ENCODE data around the gene MARCHF9. TPM values are rescaled to one million over a fixed set of nuclear protein-coding genes. Genes with fewer than 3 reads are reported as not detected.
A peak's percentile ranks its signal among the peaks of the same experiment; 100 is the strongest.

Gene MARCHF9
- polyA plus RNA-seq, 2 donors, result 8.0 to 10.9 TPM

DNA sequence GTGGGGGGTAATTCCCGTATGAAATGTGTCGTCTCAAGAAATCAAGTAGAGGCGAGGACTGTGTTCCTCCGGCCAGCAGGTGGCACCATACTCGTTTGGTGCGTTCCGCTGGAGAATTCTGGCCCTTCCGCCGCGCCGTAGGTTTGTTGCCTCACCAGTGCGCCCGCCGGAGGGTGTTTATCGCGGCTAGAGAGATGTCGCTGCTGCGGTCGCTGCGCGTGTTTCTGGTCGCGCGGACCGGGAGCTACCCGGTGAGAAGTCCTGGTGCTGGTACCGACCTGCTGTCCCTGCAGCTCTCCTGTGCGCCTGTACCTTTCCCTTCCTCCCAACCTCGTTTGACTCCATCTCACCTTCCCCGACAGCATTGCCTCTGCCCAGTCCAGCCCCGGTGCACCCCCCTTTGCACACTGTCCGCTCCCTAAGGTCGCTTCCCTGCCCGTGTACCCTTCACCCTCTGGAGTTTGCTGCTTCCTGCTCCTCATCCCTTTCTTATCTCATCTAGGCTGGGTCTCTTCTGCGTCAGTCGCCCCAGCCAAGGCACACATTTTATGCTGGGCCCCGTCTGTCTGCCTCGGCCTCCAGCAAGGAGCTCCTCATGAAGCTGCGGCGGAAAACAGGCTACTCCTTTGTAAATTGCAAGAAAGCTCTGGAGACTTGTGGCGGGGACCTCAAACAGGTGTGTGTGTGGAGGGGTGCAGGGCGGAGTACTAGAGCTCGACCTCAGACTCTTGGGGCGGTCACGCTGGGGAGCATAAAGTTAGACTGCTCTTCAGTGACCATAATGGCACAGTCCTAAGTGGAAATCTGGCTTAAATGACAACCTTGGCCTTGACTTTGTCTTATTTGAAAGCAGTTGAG is 27.9 kb downstream of the MARCHF9 start, which contains the start of gene TSFM:
Gene TSFM, plus strand, starts transcription at position 180 of the 858 bp plus-strand sequence. Its CDS starts 15 bp downstream, at position 195.
- H3K9me3 ChIP-seq (ENCODE audit: control insufficient read depth in 2 of 2, insufficient read depth in 1 of 2, low read depth in 1 of 2, low read length in 1 of 2), result no peaks in the 10 kb centered on the region
- H3K27me3 ChIP-seq (ENCODE audit: control insufficient read depth in 1 of 2, insufficient read depth in 2 of 2, low read length in 2 of 2), result no peaks in the 10 kb centered on the region
- peaks cover 7 to 8% of the 10 kb centered on the region in 2 donors for H3K36me3 ChIP-seq (ENCODE audit: control insufficient read depth in 2 of 2, insufficient read depth in 2 of 2, low read length in 1 of 2)
- 1% methylated on average over 45 of the region's 45 CpGs for WGBS, 2 donors
- H3K27ac ChIP-seq (ENCODE audit: low read depth in 2 of 2, low read length in 1 of 2), result peak within 1 kb of the TSS; percentile 50 to 89
- peaks cover 0 to 4% of the 10 kb centered on the region in 2 donors for H3K4me1 ChIP-seq (ENCODE audit: control insufficient read depth in 2 of 2, insufficient read depth in 2 of 2, low read length in 1 of 2)
- peak within 1 kb of the TSS; percentile 90 to 99 for H3K4me3 ChIP-seq (ENCODE audit: low read depth in 1 of 2, low read length in 2 of 2)

- peaks cover 0 to 2% of the 10 kb centered on the region in 2 donors for H3K4me1 ChIP-seq (ENCODE audit: control insufficient read depth in 2 of 2, insufficient read depth in 2 of 2, low read length in 1 of 2)
- H3K4me3 ChIP-seq (ENCODE audit: low read depth in 1 of 2, low read length in 2 of 2), result peak overlapping the region; percentile 90 to 99
- peaks cover 7 to 8% of the 10 kb centered on the region in 2 donors for H3K36me3 ChIP-seq (ENCODE audit: control insufficient read depth in 2 of 2, insufficient read depth in 2 of 2, low read length in 1 of 2)
- H3K9me3 ChIP-seq (ENCODE audit: control insufficient read depth in 2 of 2, insufficient read depth in 1 of 2, low read depth in 1 of 2, low read length in 1 of 2), result no peaks in the 10 kb centered on the region
- no peaks in the 10 kb centered on the region for H3K27me3 ChIP-seq (ENCODE audit: control insufficient read depth in 1 of 2, insufficient read depth in 2 of 2, low read length in 2 of 2)
- 78 to 79% methylated on average over 12 of the region's 12 CpGs for WGBS, 2 donors
- no peak overlapping the region for H3K27ac ChIP-seq (ENCODE audit: low read depth in 2 of 2, low read length in 1 of 2)
Observed at GRCh38 chr12:57783466-57783801, 28.5 kb downstream of the MARCHF9 start.

- Histone ChIP-seq H3K4me1 (ENCODE audit: control insufficient read depth in 2 of 2, insufficient read depth in 2 of 2, low read length in 1 of 2) (no peaks in the 10 kb centered on the region), H3K36me3 (ENCODE audit: control insufficient read depth in 2 of 2, insufficient read depth in 2 of 2, low read length in 1 of 2) (peaks cover 7 to 8% of the 10 kb centered on the region in 2 donors), H3K27me3 (ENCODE audit: control insufficient read depth in 1 of 2, insufficient read depth in 2 of 2, low read length in 2 of 2) (no peaks in the 10 kb centered on the region), H3K9me3 (ENCODE audit: control insufficient read depth in 2 of 2, insufficient read depth in 1 of 2, low read depth in 1 of 2, low read length in 1 of 2) (no peaks in the 10 kb centered on the region), H3K4me3 (ENCODE audit: low read depth in 1 of 2, low read length in 2 of 2) (peak overlapping the region in 1 of 2 donors; percentile 99), H3K27ac (ENCODE audit: low read depth in 2 of 2, low read length in 1 of 2) (no peak overlapping the region)
- WGBS, 2 donors, result 87 to 89% methylated on average over 11 of the region's 11 CpGs
Observed at GRCh38 chr12:57783861-57784260, 29.0 kb downstream of the MARCHF9 start.

DNA sequence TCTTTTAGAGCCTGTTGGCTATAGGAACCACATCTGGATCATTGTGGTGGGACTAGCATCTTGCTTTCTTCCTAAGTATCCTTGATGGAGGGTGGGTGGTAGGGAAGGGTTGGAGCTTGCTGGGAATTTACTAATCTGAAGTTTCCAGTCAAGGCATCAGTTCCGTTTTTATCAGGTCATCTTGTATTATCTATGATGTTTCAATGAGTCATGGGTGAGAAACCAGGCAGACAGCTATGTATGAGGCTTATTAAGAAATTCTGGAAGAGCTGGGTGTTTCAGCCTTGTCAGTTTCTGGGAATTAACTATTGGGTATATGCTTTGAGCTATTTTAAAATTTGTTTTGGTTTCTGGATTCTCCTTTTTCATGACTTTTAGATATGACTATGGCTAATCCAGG is 39.0 kb downstream of the MARCHF9 start:
- no peak overlapping the region for H3K27ac ChIP-seq (ENCODE audit: low read depth in 2 of 2, low read length in 1 of 2)
- H3K4me1 ChIP-seq (ENCODE audit: control insufficient read depth in 2 of 2, insufficient read depth in 2 of 2, low read length in 1 of 2), result no peaks in the 10 kb centered on the region
- no peaks in the 10 kb centered on the region for H3K9me3 ChIP-seq (ENCODE audit: control insufficient read depth in 2 of 2, insufficient read depth in 1 of 2, low read depth in 1 of 2, low read length in 1 of 2)
- no peak overlapping the region for H3K4me3 ChIP-seq (ENCODE audit: low read depth in 1 of 2, low read length in 2 of 2)
- 18 to 29% methylated on average over 1 of the region's 1 CpG for WGBS, 2 donors
- peaks cover 0 to 5% of the 10 kb centered on the region in 2 donors for H3K36me3 ChIP-seq (ENCODE audit: control insufficient read depth in 2 of 2, insufficient read depth in 2 of 2, low read length in 1 of 2)
- no peaks in the 10 kb centered on the region for H3K27me3 ChIP-seq (ENCODE audit: control insufficient read depth in 1 of 2, insufficient read depth in 2 of 2, low read length in 2 of 2)

DNA sequence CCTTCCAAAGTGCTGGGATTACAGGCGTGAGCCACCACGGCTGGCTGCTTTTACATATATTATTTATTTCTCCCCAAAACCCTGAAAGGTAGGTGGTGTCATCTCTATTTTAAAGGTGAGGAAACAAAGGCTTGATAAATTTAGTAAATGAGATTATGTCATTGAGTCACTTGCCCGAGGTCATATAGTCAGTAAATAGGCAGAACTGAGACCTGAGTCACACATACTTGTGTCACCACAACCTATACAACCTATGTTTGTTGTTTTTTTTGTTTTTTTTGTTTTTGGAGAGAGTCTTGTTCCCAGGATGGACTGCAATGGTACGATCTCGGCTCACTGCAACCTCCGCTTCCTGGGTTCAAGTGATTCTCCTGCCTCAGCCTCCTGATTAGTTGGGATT is 40.5 kb downstream of the MARCHF9 start:
- no peaks in the 10 kb centered on the region for H3K9me3 ChIP-seq (ENCODE audit: control insufficient read depth in 2 of 2, insufficient read depth in 1 of 2, low read depth in 1 of 2, low read length in 1 of 2)
- H3K4me1 ChIP-seq (ENCODE audit: control insufficient read depth in 2 of 2, insufficient read depth in 2 of 2, low read length in 1 of 2), result no peaks in the 10 kb centered on the region
- no peaks in the 10 kb centered on the region for H3K27me3 ChIP-seq (ENCODE audit: control insufficient read depth in 1 of 2, insufficient read depth in 2 of 2, low read length in 2 of 2)
- peak overlapping the region in 1 of 2 donors; percentile 39 for H3K27ac ChIP-seq (ENCODE audit: low read depth in 2 of 2, low read length in 1 of 2)
- H3K36me3 ChIP-seq (ENCODE audit: control insufficient read depth in 2 of 2, insufficient read depth in 2 of 2, low read length in 1 of 2), result peaks cover 0 to 7% of the 10 kb centered on the region in 2 donors
- 77 to 87% methylated on average over 6 of the region's 6 CpGs for WGBS, 2 donors
- H3K4me3 ChIP-seq (ENCODE audit: low read depth in 1 of 2, low read length in 2 of 2), result no peak overlapping the region

DNA sequence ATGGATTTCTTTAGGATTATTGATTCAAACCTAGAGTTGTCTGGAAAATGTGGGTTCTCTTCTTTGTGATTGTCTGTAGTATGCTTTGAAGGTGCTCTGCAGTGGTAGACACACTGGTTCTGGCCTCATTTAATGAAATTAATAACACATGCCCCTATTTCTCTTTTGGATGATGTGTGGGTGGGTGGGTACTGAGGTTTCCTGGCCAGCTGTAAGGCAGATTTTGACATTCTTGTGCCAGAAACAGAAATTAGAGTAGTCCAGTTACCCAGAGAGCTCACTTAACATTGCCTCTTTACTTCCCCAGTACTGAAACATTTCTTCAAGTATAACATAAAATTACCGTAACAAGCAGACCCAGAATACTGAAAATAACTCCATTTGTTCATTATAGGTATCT is 42.1 kb downstream of the MARCHF9 start:
- peaks cover 0 to 10% of the 10 kb centered on the region in 2 donors for H3K36me3 ChIP-seq (ENCODE audit: control insufficient read depth in 2 of 2, insufficient read depth in 2 of 2, low read length in 1 of 2)
- H3K4me1 ChIP-seq (ENCODE audit: control insufficient read depth in 2 of 2, insufficient read depth in 2 of 2, low read length in 1 of 2), result no peaks in the 10 kb centered on the region
- H3K4me3 ChIP-seq (ENCODE audit: low read depth in 1 of 2, low read length in 2 of 2), result no peak overlapping the region
- no peak overlapping the region for H3K27ac ChIP-seq (ENCODE audit: low read depth in 2 of 2, low read length in 1 of 2)
- WGBS, 2 donors, result 93 to 96% methylated on average over 1 of the region's 1 CpG
- H3K9me3 ChIP-seq (ENCODE audit: control insufficient read depth in 2 of 2, insufficient read depth in 1 of 2, low read depth in 1 of 2, low read length in 1 of 2), result no peaks in the 10 kb centered on the region
- no peaks in the 10 kb centered on the region for H3K27me3 ChIP-seq (ENCODE audit: control insufficient read depth in 1 of 2, insufficient read depth in 2 of 2, low read length in 2 of 2)

DNA sequence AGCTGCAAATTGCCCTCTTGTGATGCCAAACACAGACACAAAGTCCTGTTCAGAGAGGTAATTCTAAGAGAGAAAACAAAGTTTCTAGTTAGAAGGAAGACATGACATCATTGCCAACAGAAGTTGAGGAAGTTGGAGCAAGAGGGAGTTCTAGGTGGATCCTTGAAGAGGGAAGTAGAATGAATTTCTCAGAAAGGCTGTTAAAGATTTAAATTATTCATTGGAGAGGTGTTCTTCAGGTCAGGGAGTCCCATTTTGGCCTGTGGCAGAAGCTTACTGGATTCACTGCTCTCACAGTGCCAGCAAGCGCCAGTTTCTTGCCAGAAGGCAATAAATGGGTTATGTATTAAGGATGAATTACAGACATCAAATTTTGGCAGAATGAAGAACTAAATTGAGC is 43.0 kb downstream of the MARCHF9 start:
- WGBS, 2 donors, result 84 to 89% methylated on average over 1 of the region's 1 CpG
- Histone ChIP-seq H3K9me3 (ENCODE audit: control insufficient read depth in 2 of 2, insufficient read depth in 1 of 2, low read depth in 1 of 2, low read length in 1 of 2) (no peaks in the 10 kb centered on the region), H3K4me1 (ENCODE audit: control insufficient read depth in 2 of 2, insufficient read depth in 2 of 2, low read length in 1 of 2) (no peaks in the 10 kb centered on the region), H3K4me3 (ENCODE audit: low read depth in 1 of 2, low read length in 2 of 2) (no peak overlapping the region), H3K36me3 (ENCODE audit: control insufficient read depth in 2 of 2, insufficient read depth in 2 of 2, low read length in 1 of 2) (peaks cover 0 to 14% of the 10 kb centered on the region in 2 donors), H3K27ac (ENCODE audit: low read depth in 2 of 2, low read length in 1 of 2) (peak overlapping the region in 1 of 2 donors; percentile 40), H3K27me3 (ENCODE audit: control insufficient read depth in 1 of 2, insufficient read depth in 2 of 2, low read length in 2 of 2) (no peaks in the 10 kb centered on the region)

GRCh38 chr12:57800965-57801364 is 46.1 kb downstream of the MARCHF9 start:
- H3K4me3 ChIP-seq (ENCODE audit: low read depth in 1 of 2, low read length in 2 of 2), result no peak overlapping the region
- H3K27me3 ChIP-seq (ENCODE audit: control insufficient read depth in 1 of 2, insufficient read depth in 2 of 2, low read length in 2 of 2), result no peaks in the 10 kb centered on the region
- H3K27ac ChIP-seq (ENCODE audit: low read depth in 2 of 2, low read length in 1 of 2), result no peak overlapping the region
- H3K9me3 ChIP-seq (ENCODE audit: control insufficient read depth in 2 of 2, insufficient read depth in 1 of 2, low read depth in 1 of 2, low read length in 1 of 2), result no peaks in the 10 kb centered on the region
- peaks cover 0 to 2% of the 10 kb centered on the region in 2 donors for H3K4me1 ChIP-seq (ENCODE audit: control insufficient read depth in 2 of 2, insufficient read depth in 2 of 2, low read length in 1 of 2)
- 95 to 97% methylated on average over 3 of the region's 3 CpGs for WGBS, 2 donors
- peaks cover 0 to 13% of the 10 kb centered on the region in 2 donors for H3K36me3 ChIP-seq (ENCODE audit: control insufficient read depth in 2 of 2, insufficient read depth in 2 of 2, low read length in 1 of 2)

- Histone ChIP-seq H3K4me1 (ENCODE audit: control insufficient read depth in 2 of 2, insufficient read depth in 2 of 2, low read length in 1 of 2) (peaks cover 0 to 2% of the 10 kb centered on the region in 2 donors), H3K27me3 (ENCODE audit: control insufficient read depth in 1 of 2, insufficient read depth in 2 of 2, low read length in 2 of 2) (no peaks in the 10 kb centered on the region), H3K27ac (ENCODE audit: low read depth in 2 of 2, low read length in 1 of 2) (no peak overlapping the region), H3K9me3 (ENCODE audit: control insufficient read depth in 2 of 2, insufficient read depth in 1 of 2, low read depth in 1 of 2, low read length in 1 of 2) (no peaks in the 10 kb centered on the region), H3K4me3 (ENCODE audit: low read depth in 1 of 2, low read length in 2 of 2) (no peak overlapping the region), H3K36me3 (ENCODE audit: control insufficient read depth in 2 of 2, insufficient read depth in 2 of 2, low read length in 1 of 2) (peaks cover 3 to 14% of the 10 kb centered on the region in 2 donors)
- 88 to 92% methylated on average over 1 of the region's 1 CpG for WGBS, 2 donors
Observed at GRCh38 chr12:57802607-57803006, 47.7 kb downstream of the MARCHF9 start.

Data from esophagus (tissue), 2 donors.